ENCODE measurements around the gene EPS8L2.

Gene EPS8L2

DNA sequence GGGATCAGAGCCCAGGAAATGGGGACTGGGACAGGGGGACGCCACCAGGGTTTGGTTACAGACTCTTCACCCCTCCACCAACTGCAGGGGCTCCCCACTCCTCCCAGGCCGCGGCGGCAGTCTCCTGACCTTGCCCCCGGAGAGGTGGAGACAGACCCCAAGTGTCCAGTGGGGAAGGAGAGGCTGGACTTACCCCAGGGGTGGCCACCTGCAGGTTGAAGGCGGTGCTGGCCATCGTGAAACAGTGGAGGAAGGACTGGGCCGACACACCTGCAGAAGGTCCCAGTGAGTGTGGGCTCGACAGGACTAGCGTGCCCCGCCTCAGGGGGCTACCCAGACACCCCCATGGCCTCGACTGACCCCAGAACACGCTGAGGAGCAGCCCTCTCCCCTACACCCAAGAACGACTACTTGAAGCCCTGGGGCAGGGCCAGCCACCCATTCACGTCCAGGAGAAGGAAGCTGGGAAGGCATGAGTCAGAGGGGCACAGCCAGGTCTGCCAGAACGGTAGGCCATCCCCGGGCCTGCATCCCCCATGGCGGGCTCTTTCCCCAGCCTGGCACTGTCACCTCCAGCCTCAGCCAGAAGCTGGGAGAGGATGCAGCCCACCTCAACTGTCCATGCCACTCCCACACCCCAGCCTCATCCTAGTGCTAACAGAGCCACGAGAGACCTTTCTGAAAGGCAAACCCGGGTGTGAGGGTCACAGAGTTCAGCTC lies 69.0 kb downstream of the EPS8L2 start:
- no peaks in the 10 kb centered on the region for H3K27me3 ChIP-seq (ENCODE audit: insufficient read depth, low read length, poor library complexity, severe bottlenecking)
- no peaks in the 10 kb centered on the region for H3K9me3 ChIP-seq (ENCODE audit: insufficient read depth, low read depth, low read length)
- H2AFZ ChIP-seq (ENCODE audit: low read length): no peak overlapping the region
- peak overlapping the region; percentile 89 for H3K4me3 ChIP-seq (ENCODE audit: low read length, poor library complexity, severe bottlenecking)
- H3K79me2 ChIP-seq (ENCODE audit: insufficient read depth, low read length): peaks cover 65% of the 10 kb centered on the region
- no peaks in the 10 kb centered on the region for H3F3A ChIP-seq (ENCODE audit: low read depth)
- H3K9me2 ChIP-seq (replicated peaks; ENCODE audit: low read depth, low read length): no peaks in the 10 kb centered on the region
- no peak for TF ChIP-seq EZH2phosphoT487 (IDR thresholded peaks at IDR 0.05; ENCODE audit: borderline replicate concordance)
- TF ChIP-seq, protein P1, sequence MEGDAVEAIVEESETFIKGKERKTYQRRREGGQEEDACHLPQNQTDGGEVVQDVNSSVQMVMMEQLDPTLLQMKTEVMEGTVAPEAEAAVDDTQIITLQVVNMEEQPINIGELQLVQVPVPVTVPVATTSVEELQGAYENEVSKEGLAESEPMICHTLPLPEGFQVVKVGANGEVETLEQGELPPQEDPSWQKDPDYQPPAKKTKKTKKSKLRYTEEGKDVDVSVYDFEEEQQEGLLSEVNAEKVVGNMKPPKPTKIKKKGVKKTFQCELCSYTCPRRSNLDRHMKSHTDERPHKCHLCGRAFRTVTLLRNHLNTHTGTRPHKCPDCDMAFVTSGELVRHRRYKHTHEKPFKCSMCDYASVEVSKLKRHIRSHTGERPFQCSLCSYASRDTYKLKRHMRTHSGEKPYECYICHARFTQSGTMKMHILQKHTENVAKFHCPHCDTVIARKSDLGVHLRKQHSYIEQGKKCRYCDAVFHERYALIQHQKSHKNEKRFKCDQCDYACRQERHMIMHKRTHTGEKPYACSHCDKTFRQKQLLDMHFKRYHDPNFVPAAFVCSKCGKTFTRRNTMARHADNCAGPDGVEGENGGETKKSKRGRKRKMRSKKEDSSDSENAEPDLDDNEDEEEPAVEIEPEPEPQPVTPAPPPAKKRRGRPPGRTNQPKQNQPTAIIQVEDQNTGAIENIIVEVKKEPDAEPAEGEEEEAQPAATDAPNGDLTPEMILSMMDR (conservative IDR thresholded peaks at IDR 0.05; ENCODE audit: low read length): no peak
- H3K9ac ChIP-seq (ENCODE audit: low read depth, low read length, poor library complexity, severe bottlenecking): peak overlapping the region; percentile 96
- peaks cover 13% of the 10 kb centered on the region; the same call in 1 of the 2 replicates for H3K36me3 ChIP-seq (ENCODE audit: insufficient read depth, low read length)
- H3K4me2 ChIP-seq (ENCODE audit: low read depth, low read length, poor library complexity, severe bottlenecking): peak overlapping the region; percentile 83
- peaks cover 46% of the 10 kb centered on the region for H4K20me1 ChIP-seq (ENCODE audit: insufficient read depth, low read length, poor library complexity, severe bottlenecking)
- peaks cover 26% of the 10 kb centered on the region for H3K4me1 ChIP-seq (ENCODE audit: insufficient read depth, low read length, poor library complexity, severe bottlenecking)

DNA sequence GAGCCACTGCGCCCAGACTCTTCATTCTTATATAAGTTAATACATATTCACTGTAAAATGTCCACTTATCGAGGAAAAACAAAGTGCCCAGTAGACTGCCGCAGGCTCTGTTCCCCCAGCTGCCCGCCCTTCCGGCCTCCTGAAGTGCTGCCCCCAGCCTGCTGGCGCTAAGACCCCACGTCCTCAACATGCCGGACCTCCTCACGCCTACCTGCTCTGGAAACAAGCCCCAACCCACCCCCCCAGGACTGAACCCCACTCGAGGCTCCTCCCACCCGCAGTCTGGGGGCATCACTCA lies 70.2 kb downstream of the EPS8L2 start:
- H3K4me3 ChIP-seq (ENCODE audit: low read length, poor library complexity, severe bottlenecking): peak overlapping the region; percentile 89
- H3K9me2 ChIP-seq (replicated peaks; ENCODE audit: low read depth, low read length): no peaks in the 10 kb centered on the region
- peak overlapping the region; percentile 96 for H3K9ac ChIP-seq (ENCODE audit: low read depth, low read length, poor library complexity, severe bottlenecking)
- H3K4me2 ChIP-seq (ENCODE audit: low read depth, low read length, poor library complexity, severe bottlenecking): peak overlapping the region; percentile 83
- H3K9me3 ChIP-seq (ENCODE audit: insufficient read depth, low read depth, low read length): no peaks in the 10 kb centered on the region
- H3F3A ChIP-seq (ENCODE audit: low read depth): no peaks in the 10 kb centered on the region
- H3K36me3 ChIP-seq (ENCODE audit: insufficient read depth, low read length): peaks cover under 1% of the 10 kb centered on the region; the same call in 1 of the 2 replicates
- peaks cover 44% of the 10 kb centered on the region for H4K20me1 ChIP-seq (ENCODE audit: insufficient read depth, low read length, poor library complexity, severe bottlenecking)
- no peaks in the 10 kb centered on the region for H3K27me3 ChIP-seq (ENCODE audit: insufficient read depth, low read length, poor library complexity, severe bottlenecking)
- no peak overlapping the region for H2AFZ ChIP-seq (ENCODE audit: low read length)
- TF ChIP-seq, protein P1 (conservative IDR thresholded peaks at IDR 0.05; ENCODE audit: low read length): no peak
- H3K79me2 ChIP-seq (ENCODE audit: insufficient read depth, low read length): peaks cover 65% of the 10 kb centered on the region
- H3K4me1 ChIP-seq (ENCODE audit: insufficient read depth, low read length, poor library complexity, severe bottlenecking): peaks cover 26% of the 10 kb centered on the region

- peak overlapping the region; percentile 64 for H2AFZ ChIP-seq (ENCODE audit: low read length)
- H3K9me3 ChIP-seq (ENCODE audit: insufficient read depth, low read depth, low read length): no peaks in the 10 kb centered on the region
- no peaks in the 10 kb centered on the region for H3K9me2 ChIP-seq (replicated peaks; ENCODE audit: low read depth, low read length)
- H3K4me3 ChIP-seq (ENCODE audit: low read length, poor library complexity, severe bottlenecking): peak overlapping the region; percentile 89
- peak overlapping the region; percentile 96 for H3K9ac ChIP-seq (ENCODE audit: low read depth, low read length, poor library complexity, severe bottlenecking)
- TF ChIP-seq EZH2phosphoT487 (IDR thresholded peaks at IDR 0.05; ENCODE audit: borderline replicate concordance): no peak
- TF ChIP-seq, protein P1 (conservative IDR thresholded peaks at IDR 0.05; ENCODE audit: low read length): peak; percentile 20; the same call in 1 of the 2 replicates
- H3K4me2 ChIP-seq (ENCODE audit: low read depth, low read length, poor library complexity, severe bottlenecking): peak overlapping the region; percentile 83
- peaks cover 61% of the 10 kb centered on the region for H3K79me2 ChIP-seq (ENCODE audit: insufficient read depth, low read length)
- H4K20me1 ChIP-seq (ENCODE audit: insufficient read depth, low read length, poor library complexity, severe bottlenecking): peaks cover 41% of the 10 kb centered on the region
- H3K36me3 ChIP-seq (ENCODE audit: insufficient read depth, low read length): no peaks in the 10 kb centered on the region
- H3F3A ChIP-seq (ENCODE audit: low read depth): no peaks in the 10 kb centered on the region
- H3K27me3 ChIP-seq (ENCODE audit: insufficient read depth, low read length, poor library complexity, severe bottlenecking): no peaks in the 10 kb centered on the region
- peaks cover 25% of the 10 kb centered on the region for H3K4me1 ChIP-seq (ENCODE audit: insufficient read depth, low read length, poor library complexity, severe bottlenecking)
Measured at GRCh38 chr11:776561-777287, 70.7 kb downstream of the EPS8L2 start.
